Tibial artery (tissue), 4 donors: ENCODE results near the gene UBQLN1.

Source experiments
- DNase-seq, 2 donors: peaks; one replicate each; pipeline ENCODE4 v3.0.0-alpha.2; 2019
- H3K27ac ChIP-seq, 2 donors: fragments of 200-600 bp; sonication (generic) in 1 of 2; 1 replicate in 1 of 2; 2 replicates in 1 of 2; pipeline ENCODE4 v1.5.1; 2018 to 2019; ENCODE audit warnings: mild to moderate bottlenecking in 1 of 2
- H3K27me3 ChIP-seq, 2 donors: fragments of 200-600 bp; sonication (generic) in 1 of 2; one replicate each; pipeline versions ENCODE4 v1.5.1 to v1.6.0; 2016 to 2019
- H3K36me3 ChIP-seq, 3 donors: fragments of 200-600 bp; sonication (generic) in 2 of 3; one replicate each; pipeline ENCODE4 v1.5.1; 2016 to 2019; ENCODE audit warnings: mild to moderate bottlenecking in 2 of 3
- H3K4me1 ChIP-seq, 4 donors: fragments of 200-600 bp; sonication (generic) in 2 of 4; 1 replicate in 3 of 4; 2 replicates in 1 of 4; pipeline ENCODE4 v1.5.1; 2016 to 2019
- H3K4me3 ChIP-seq, 2 donors: fragments of 200-600 bp; sonication (generic) in 1 of 2; 1 replicate in 1 of 2; 2 replicates in 1 of 2; pipeline ENCODE4 v1.5.1; 2018 to 2019; ENCODE audit warnings: mild to moderate bottlenecking in 2 of 2
- H3K9me3 ChIP-seq, 3 donors: fragments of 200-600 bp; sonication (generic) in 1 of 3; one replicate each; pipeline ENCODE4 v1.5.1; 2016 to 2019
- CTCF ChIP-seq, 2 experiments: fragments of 200-600 bp in 1 of 2; fragments of 450-650 bp in 1 of 2; IDR thresholded peaks; one replicate each; pipeline ENCODE4 v1.5.1; 2017 to 2019; ENCODE audit warnings: antibody characterized with exemption in 2 of 2, mild to moderate bottlenecking in 1 of 2, moderate library complexity in 1 of 2
- intact Hi-C: fragments of 100-400 bp; cut with DNase I; formaldehyde crosslinking; loops from one replicate; pipeline ENCODE4 v1.15.0; 2023; ENCODE audit warnings: low total_unique reads

UBQLN1 gene

GRCh38 chr9:83681490-83681889, 26.3 kb downstream of the UBQLN1 start:
- intact Hi-C loops, result no loop called here
- no peaks in the 10 kb centered on the region for H3K9me3 ChIP-seq
- peaks cover 0 to 7% (median under 1%) of the 10 kb centered on the region in 4 donors for H3K4me1 ChIP-seq
- no peak for TF ChIP-seq CTCF (IDR thresholded peaks at IDR 0.05)
- H3K36me3 ChIP-seq, result peaks cover 36 to 73% (median 44%) of the 10 kb centered on the region in 3 donors
- no peak overlapping the region for H3K4me3 ChIP-seq
- H3K27me3 ChIP-seq, result no peaks in the 10 kb centered on the region
- DNase-seq, result no peak
- H3K27ac ChIP-seq, result no peak overlapping the region

GRCh38 chr9:83680233-83680632, 27.5 kb downstream of the UBQLN1 start:
- no peak overlapping the region for H3K4me3 ChIP-seq
- H3K36me3 ChIP-seq, result peaks cover 36 to 82% (median 49%) of the 10 kb centered on the region in 3 donors
- intact Hi-C loops, result no loop called here
- H3K4me1 ChIP-seq, result no peaks in the 10 kb centered on the region
- no peak for DNase-seq
- H3K27ac ChIP-seq, result no peak overlapping the region
- no peak for TF ChIP-seq CTCF (IDR thresholded peaks at IDR 0.05)
- no peaks in the 10 kb centered on the region for H3K27me3 ChIP-seq
- no peaks in the 10 kb centered on the region for H3K9me3 ChIP-seq

- H3K36me3 ChIP-seq, result peaks cover 36 to 83% (median 55%) of the 10 kb centered on the region in 3 donors
- no peak for TF ChIP-seq CTCF (IDR thresholded peaks at IDR 0.05)
- H3K27ac ChIP-seq, result no peak overlapping the region
- DNase-seq, result no peak
- no peaks in the 10 kb centered on the region for H3K27me3 ChIP-seq
- H3K4me3 ChIP-seq, result no peak overlapping the region
- no peaks in the 10 kb centered on the region for H3K4me1 ChIP-seq
- no peaks in the 10 kb centered on the region for H3K9me3 ChIP-seq
- intact Hi-C loops, result no loop called here
These were observed 30.2 kb downstream of the UBQLN1 start for GRCh38 chr9:83677596-83677995.

- no peaks in the 10 kb centered on the region for H3K27me3 ChIP-seq
- no peak overlapping the region for H3K4me3 ChIP-seq
- no peak for DNase-seq
- TF ChIP-seq CTCF (IDR thresholded peaks at IDR 0.05), result no peak
- intact Hi-C loops, result no loop called here
- no peaks in the 10 kb centered on the region for H3K9me3 ChIP-seq
- no peak overlapping the region for H3K27ac ChIP-seq
- H3K36me3 ChIP-seq, result peaks cover 30 to 83% (median 53%) of the 10 kb centered on the region in 3 donors
- H3K4me1 ChIP-seq, result no peaks in the 10 kb centered on the region
These were observed 32.3 kb downstream of the UBQLN1 start for GRCh38 chr9:83675466-83675865.

- peaks cover 4 to 61% (median 24%) of the 10 kb centered on the region in 3 donors for H3K36me3 ChIP-seq
These were observed 36.3 kb downstream of the UBQLN1 start for GRCh38 chr9:83671451-83671850.

More at GRCh38 chr9:83671451-83671850, 36.3 kb downstream of the UBQLN1 start:
- no peak for DNase-seq
- intact Hi-C loops, result no loop called here
- H3K9me3 ChIP-seq, result no peaks in the 10 kb centered on the region
- H3K27me3 ChIP-seq, result no peaks in the 10 kb centered on the region
- no peaks in the 10 kb centered on the region for H3K4me1 ChIP-seq
- H3K27ac ChIP-seq, result no peak overlapping the region
- no peak overlapping the region for H3K4me3 ChIP-seq
- no peak for TF ChIP-seq CTCF (IDR thresholded peaks at IDR 0.05)
